GM19324 (cell line): ENCODE data around the gene MCEE.
"Not testable (repeated sequence)": the region's sequence is repeated elsewhere in the genome, so short reads cannot be mapped to it uniquely, and the experiment has no call there.

Experiments
- ATAC-seq: cut with Tn5 transposase; IDR thresholded peaks from one replicate; pipeline ENCODE4 v1.9.1; 2021; ENCODE audit warnings: mild to moderate bottlenecking, moderate library complexity; ENCODE audit not compliant: unreplicated experiment, low FRiP score

MCEE gene

GRCh38 chr2:71083752-71084312, 46.2 kb downstream of the MCEE start:
- ATAC-seq: not testable (repeated sequence)

- not testable (repeated sequence) for ATAC-seq
Measured at GRCh38 chr2:71083297-71083696, 46.7 kb downstream of the MCEE start.

- ATAC-seq: no peak
Measured at GRCh38 chr2:71082402-71083252, 47.4 kb downstream of the MCEE start.

GRCh38 chr2:71078624-71079023, 51.4 kb downstream of the MCEE start:
- no peak for ATAC-seq

- no peak for ATAC-seq
Measured at GRCh38 chr2:71074893-71075395, 55.1 kb downstream of the MCEE start.

GRCh38 chr2:71073475-71073874, 56.6 kb downstream of the MCEE start:
- ATAC-seq: no peak

- no peak for ATAC-seq
Measured at GRCh38 chr2:71072492-71072891, 57.5 kb downstream of the MCEE start.

GRCh38 chr2:71071681-71072398, 58.2 kb downstream of the MCEE start:
- ATAC-seq: peak; percentile 28

GRCh38 chr2:71070294-71071093, 59.5 kb downstream of the MCEE start:
- ATAC-seq: no peak

- no peak for ATAC-seq
Measured at GRCh38 chr2:71069376-71069775, 60.7 kb downstream of the MCEE start.

GRCh38 chr2:71068218-71069035, 61.6 kb downstream of the MCEE start, which contains the start of gene NAGK:
NAGK (plus strand) TSS chr2:71068648; CDS start chr2:71068684, 36 bp downstream.
- peak; percentile 76 for ATAC-seq

- no peak for ATAC-seq
Measured at GRCh38 chr2:71067567-71068217, 62.3 kb downstream of the MCEE start.

- ATAC-seq: no peak
Measured at GRCh38 chr2:71066856-71067255, 63.2 kb downstream of the MCEE start.

GRCh38 chr2:71064754-71065621, 65.0 kb downstream of the MCEE start:
- ATAC-seq: no peak

- ATAC-seq: no peak
Measured at GRCh38 chr2:71064110-71064611, 65.9 kb downstream of the MCEE start.

GRCh38 chr2:71063216-71063615, 66.8 kb downstream of the MCEE start:
- no peak for ATAC-seq

GRCh38 chr2:71060871-71061270, 69.2 kb downstream of the MCEE start:
- no peak for ATAC-seq

- ATAC-seq: no peak
Measured at GRCh38 chr2:71060211-71060610, 69.8 kb downstream of the MCEE start.
